Astrocyte (in vitro differentiated cells and primary cell): ENCODE data around the gene CHMP1B.

Experiments
- EZH2 ChIP-seq: IDR thresholded peaks from 2 replicates; pipeline ENCODE4 v1.6.1; 2012; ENCODE audit warnings: mild to moderate bottlenecking, low read length, inconsistent platforms; ENCODE audit not compliant: insufficient read depth
- TF ChIP-seq, protein P1 (sequence below): IDR thresholded peaks from 2 replicates; pipeline ENCODE4 v1.5.1; 2011; ENCODE audit warnings: low read depth, mild to moderate bottlenecking, inconsistent platforms, low read length, moderate library complexity; ENCODE audit not compliant: insufficient read depth

DNA sequence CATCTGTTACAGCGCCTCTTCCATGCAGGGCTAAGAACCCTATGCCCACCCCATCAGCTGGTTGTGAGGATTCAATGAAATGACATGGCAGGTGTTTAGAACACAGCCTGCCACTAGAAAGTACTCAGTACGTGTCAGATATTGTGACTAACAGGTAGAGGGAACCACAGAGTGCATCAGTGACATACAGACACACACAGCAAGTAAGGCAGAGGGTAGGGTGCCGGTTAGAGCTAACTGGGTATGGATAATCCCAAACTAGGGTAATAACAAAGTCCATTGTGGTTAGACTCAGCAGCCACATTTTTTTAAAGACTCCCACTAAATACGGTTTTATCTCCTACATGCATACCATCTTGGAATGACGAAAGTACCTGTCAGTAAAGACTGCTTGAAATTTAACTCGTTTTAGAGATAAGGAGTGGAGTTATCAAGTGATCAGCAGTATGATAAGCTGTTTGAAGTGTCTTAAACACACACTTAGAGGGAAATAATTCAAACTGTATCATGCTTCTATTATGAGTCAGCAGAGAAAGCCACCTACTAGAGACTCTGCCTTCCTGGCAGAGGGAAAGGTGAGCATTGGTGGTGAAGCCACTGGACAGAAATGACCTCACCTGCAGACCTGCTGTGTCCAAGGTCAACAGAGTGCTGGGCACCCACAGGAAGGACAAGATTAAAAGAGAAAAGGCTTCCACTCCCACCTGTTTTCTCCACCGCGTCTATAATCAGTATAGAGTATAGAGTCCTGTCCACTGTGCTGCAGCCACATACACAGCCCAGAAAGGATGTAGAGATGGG lies 36.3 kb downstream of the CHMP1B start:
- TF ChIP-seq, protein P1, sequence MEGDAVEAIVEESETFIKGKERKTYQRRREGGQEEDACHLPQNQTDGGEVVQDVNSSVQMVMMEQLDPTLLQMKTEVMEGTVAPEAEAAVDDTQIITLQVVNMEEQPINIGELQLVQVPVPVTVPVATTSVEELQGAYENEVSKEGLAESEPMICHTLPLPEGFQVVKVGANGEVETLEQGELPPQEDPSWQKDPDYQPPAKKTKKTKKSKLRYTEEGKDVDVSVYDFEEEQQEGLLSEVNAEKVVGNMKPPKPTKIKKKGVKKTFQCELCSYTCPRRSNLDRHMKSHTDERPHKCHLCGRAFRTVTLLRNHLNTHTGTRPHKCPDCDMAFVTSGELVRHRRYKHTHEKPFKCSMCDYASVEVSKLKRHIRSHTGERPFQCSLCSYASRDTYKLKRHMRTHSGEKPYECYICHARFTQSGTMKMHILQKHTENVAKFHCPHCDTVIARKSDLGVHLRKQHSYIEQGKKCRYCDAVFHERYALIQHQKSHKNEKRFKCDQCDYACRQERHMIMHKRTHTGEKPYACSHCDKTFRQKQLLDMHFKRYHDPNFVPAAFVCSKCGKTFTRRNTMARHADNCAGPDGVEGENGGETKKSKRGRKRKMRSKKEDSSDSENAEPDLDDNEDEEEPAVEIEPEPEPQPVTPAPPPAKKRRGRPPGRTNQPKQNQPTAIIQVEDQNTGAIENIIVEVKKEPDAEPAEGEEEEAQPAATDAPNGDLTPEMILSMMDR, result no peak
- no peak for TF ChIP-seq EZH2
